Lower leg skin (tissue), 4 donors: Measurements from ENCODE around the gene C1QTNF1. TPM values are rescaled to one million over a fixed set of nuclear protein-coding genes. Genes with fewer than 3 reads are reported as not detected.

ENCODE experiments used
- DNase-seq, 2 donors: peaks; one replicate each; pipeline ENCODE4 v3.0.0-alpha.2; 2019; ENCODE audit warnings: low spot score in 2 of 2
- H3K4me3 ChIP-seq: fragments of 200-600 bp; sonication (generic); 2 replicates; pipeline ENCODE4 v1.5.1; 2017; ENCODE audit warnings: mild to moderate bottlenecking, low read depth; ENCODE audit not compliant: poor library complexity, severe bottlenecking
- CTCF ChIP-seq, 3 donors: fragments of 450-650 bp; IDR thresholded peaks; one replicate each; pipeline ENCODE4 v1.5.1; 2016; ENCODE audit warnings: antibody characterized with exemption in 3 of 3, mild to moderate bottlenecking in 3 of 3, moderate library complexity in 2 of 3
- POLR2A ChIP-seq, 2 donors: fragments of 450-650 bp; IDR thresholded peaks; one replicate each; pipeline ENCODE4 v1.6.1; 2016 to 2017; ENCODE audit warnings: antibody characterized with exemption in 2 of 2, mild to moderate bottlenecking in 1 of 2, moderate library complexity in 1 of 2
- WGBS, 2 donors: methylation state at CpG; one replicate each; pipeline ENCODE4 v1.1.5; 2018; 5-methylcytosine and 5-hydroxymethylcytosine counted together
- intact Hi-C: fragments of 100-400 bp; cut with DNase I; formaldehyde crosslinking; loops from one replicate; pipeline ENCODE4 v1.15.0; 2023; ENCODE audit warnings: low total_unique reads
- total RNA-seq, 4 donors: library from RNA; depleted of rRNA; stranded (reverse); fragments of >200 nt; gene quantifications; one replicate each; pipeline ENCODE4 v1.1.0, GENCODE V29; 2016

The C1QTNF1 gene
- 10 to 100 TPM; 24.3 to 53.1 (median 29.5) TPM for total RNA-seq

- intact Hi-C loops, result no loop called here
- 2 to 4% methylated on average over 32 to 65 of the region's 77 CpGs for WGBS, 2 donors
- H3K4me3 ChIP-seq, result peak within 1 kb of the TSS; percentile 31
- DNase-seq, result peak in 1 of 2 donors; percentile 92
- TF ChIP-seq POLR2A (IDR thresholded peaks at IDR 0.05) (no peak), CTCF (IDR thresholded peaks at IDR 0.05) (no peak)
Observed at GRCh38 chr17:79023886-79024771, at the start of gene C1QTNF1. TSS of gene C1QTNF1 (plus strand) at chr17:79024169. CDS start at chr17:79043969, 19,800 bp downstream.

GRCh38 chr17:78974635-78975591 is 49.1 kb upstream of the C1QTNF1 start:
- peak; percentile 79 to 96 for DNase-seq
- 47 to 50% methylated on average over 29 to 30 of the region's 30 CpGs for WGBS, 2 donors
- intact Hi-C loops, result loop anchor here (5.0 kb wide), 1 partner anchor 108 kb away; no protein-coding TSS in a partner anchor
- TF ChIP-seq CTCF (IDR thresholded peaks at IDR 0.05) (no peak), POLR2A (IDR thresholded peaks at IDR 0.05) (no peak)
- H3K4me3 ChIP-seq, result no peak overlapping the region

- no peak for DNase-seq
- intact Hi-C loops, result no loop called here
- 63 to 65% methylated on average over 20 of the region's 20 CpGs for WGBS, 2 donors
- no peak for TF ChIP-seq POLR2A (IDR thresholded peaks at IDR 0.05)
- TF ChIP-seq CTCF (IDR thresholded peaks at IDR 0.05), result no peak
- H3K4me3 ChIP-seq, result no peak overlapping the region
Observed at GRCh38 chr17:78976907-78977680, 46.9 kb upstream of the C1QTNF1 start.

- no peak overlapping the region for H3K4me3 ChIP-seq
- TF ChIP-seq POLR2A (IDR thresholded peaks at IDR 0.05), result no peak
- no peak for TF ChIP-seq CTCF (IDR thresholded peaks at IDR 0.05)
- WGBS, 2 donors, result 83% methylated on average over 8 of the region's 8 CpGs
- intact Hi-C loops, result no loop called here
- no peak for DNase-seq
Observed at GRCh38 chr17:78977681-78977943, 46.4 kb upstream of the C1QTNF1 start.
